IMR-90 (cell line): Measurements from ENCODE around the gene TAOK1.

Source experiments
- CTCF ChIP-seq: conservative IDR thresholded peaks from 2 replicates; pipeline ENCODE4 v1.5.1; 2012; ENCODE audit warnings: mild to moderate bottlenecking, low read depth, low read length, improper control_type of control experiment
- FOS ChIP-seq: fragments of 150-350 bp; IDR thresholded peaks from 2 replicates; pipeline ENCODE4 v1.6.1; 2016; ENCODE audit warnings: low read depth, low read length
- MAFK ChIP-seq: IDR thresholded peaks from 2 replicates; pipeline ENCODE4 v1.6.1; 2012; ENCODE audit warnings: low read depth, low read length, improper control_type of control experiment
- POLR2A ChIP-seq: IDR thresholded peaks from 2 replicates; pipeline ENCODE4 v1.6.1; 2012; ENCODE audit warnings: mild to moderate bottlenecking, low read depth, low read length
- RCOR1 ChIP-seq: IDR thresholded peaks from 2 replicates; pipeline ENCODE4 v1.6.1; 2012; ENCODE audit warnings: mild to moderate bottlenecking, low read length, improper control_type of control experiment; ENCODE audit not compliant: insufficient replicate concordance

- TF ChIP-seq CTCF (no peak), FOS (no peak), POLR2A (no peak), MAFK (no peak), RCOR1 (no peak)
Observed at GRCh38 chr17:29434550-29434949, 44.4 kb downstream of the TAOK1 start.
